OCI-LY3 (cell line): Measurements from ENCODE around the gene UNC79.

ENCODE experiments used
- CTCF ChIP-seq: fragments of 200-600, 300-600 bp; sonication (generic); IDR thresholded peaks from 2 replicates; pipeline ENCODE4 v1.5.1; 2014; ENCODE audit warnings: antibody characterized with exemption, low read length, low read depth
- EZH2phosphoT487 ChIP-seq: fragments of 200-600 bp; shearing (Covaris generic); IDR thresholded peaks from 2 replicates; pipeline ENCODE4 v1.6.1; 2018; ENCODE audit warnings: antibody characterized with exemption, mixed run types, low read depth

GRCh38 chr14:93430315-93431035 is at the start of gene UNC79:
- no peak for TF ChIP-seq CTCF
- TF ChIP-seq EZH2phosphoT487, result no peak
